SK-N-SH treated with all-trans-retinoic acid at 6 μM for 48 hours (cell line): Measurements from ENCODE around the gene DGKZ.

Source experiments
- ATAC-seq: fragments of 200-7000 bp; cut with Tn5 transposase; 3 replicates; pipeline ENCODE4 v1.9.1; 2020; ENCODE audit warnings: mild to moderate bottlenecking, moderate library complexity
- BACH2 ChIP-seq: fragments of 250-450 bp; sonication (Bioruptor Pico); IDR thresholded peaks from 2 replicates; pipeline ENCODE4 v1.9.0; 2021; ENCODE audit warnings: mild to moderate bottlenecking, borderline replicate concordance
- CREB5 ChIP-seq: fragments of 250-450 bp; sonication (Bioruptor Pico); IDR thresholded peaks from 2 replicates; pipeline ENCODE4 v1.5.1; 2020; ENCODE audit warnings: low read depth, mild to moderate bottlenecking, moderate library complexity
- CSDC2 ChIP-seq: fragments of 250-450 bp; sonication (Bioruptor Pico); IDR thresholded peaks from 2 replicates; pipeline ENCODE4 v1.5.0; 2020; ENCODE audit warnings: mild to moderate bottlenecking, moderate library complexity
- CSRNP3 ChIP-seq: fragments of 250-450 bp; sonication (Bioruptor Pico); IDR thresholded peaks from 2 replicates; pipeline ENCODE4 v1.5.1; 2021; ENCODE audit warnings: mild to moderate bottlenecking, moderate library complexity
- ESRRG ChIP-seq: fragments of 250-450 bp; sonication (Bioruptor Pico); IDR thresholded peaks from 2 replicates; pipeline ENCODE4 v1.6.1; 2021; ENCODE audit warnings: mild to moderate bottlenecking
- GLIS3 ChIP-seq: fragments of 250-450 bp; sonication (Bioruptor Pico); IDR thresholded peaks from 2 replicates; pipeline ENCODE4 v1.5.0; 2020; ENCODE audit warnings: mild to moderate bottlenecking, moderate library complexity
- ISL1 ChIP-seq: fragments of 250-450 bp; sonication (Bioruptor Pico); IDR thresholded peaks from 2 replicates; pipeline ENCODE4 v2.1.2; 2022; ENCODE audit warnings: mild to moderate bottlenecking, moderate library complexity
- OSR1 ChIP-seq: fragments of 250-450 bp; sonication (Bioruptor Pico); IDR thresholded peaks from 2 replicates; pipeline ENCODE4 v1.8.0; 2022; ENCODE audit warnings: moderate library complexity, mild to moderate bottlenecking, inconsistent platforms
- PATZ1 ChIP-seq: fragments of 250-450 bp; sonication (Bioruptor Pico); IDR thresholded peaks from 2 replicates; pipeline ENCODE4 v1.8.0; 2020; ENCODE audit warnings: mild to moderate bottlenecking, moderate library complexity, borderline replicate concordance
- POU6F1 ChIP-seq: fragments of 250-450 bp; sonication (Bioruptor Pico); IDR thresholded peaks from 2 replicates; pipeline ENCODE4 v1.8.0; 2021; ENCODE audit warnings: low read depth, mild to moderate bottlenecking, moderate library complexity, borderline replicate concordance
- PPARA ChIP-seq: fragments of 250-450 bp; sonication (Bioruptor Pico); IDR thresholded peaks from 2 replicates; pipeline ENCODE4 v1.5.0; 2020; ENCODE audit warnings: mild to moderate bottlenecking, borderline replicate concordance
- RARB ChIP-seq: fragments of 250-450 bp; sonication (Bioruptor Pico); IDR thresholded peaks from 2 replicates; pipeline ENCODE4 v1.8.0; 2021; ENCODE audit warnings: mild to moderate bottlenecking, moderate library complexity
- SNAI2 ChIP-seq: fragments of 250-450 bp; sonication (Bioruptor Pico); IDR thresholded peaks from 2 replicates; pipeline ENCODE4 v1.5.0; 2020; ENCODE audit warnings: mild to moderate bottlenecking, moderate library complexity
- TCF4 ChIP-seq: fragments of 250-450 bp; sonication (Bioruptor Pico); IDR thresholded peaks from 2 replicates; pipeline ENCODE4 v1.8.0; 2021; ENCODE audit warnings: mild to moderate bottlenecking, moderate library complexity, borderline replicate concordance
- TOX ChIP-seq: fragments of 250-450 bp; sonication (Bioruptor Pico); IDR thresholded peaks from 2 replicates; pipeline ENCODE4 v1.8.0; 2021; ENCODE audit warnings: mild to moderate bottlenecking, moderate library complexity, borderline replicate concordance
- TSHZ2 ChIP-seq: fragments of 250-450 bp; sonication (Bioruptor Pico); IDR thresholded peaks from 2 replicates; pipeline ENCODE4 v1.5.0; 2020; ENCODE audit warnings: mild to moderate bottlenecking, moderate library complexity
- ZC3H10 ChIP-seq: fragments of 250-450 bp; sonication (Bioruptor Pico); IDR thresholded peaks from 2 replicates; pipeline ENCODE4 v1.5.1; 2021; ENCODE audit warnings: mild to moderate bottlenecking, moderate library complexity
- ZFP3 ChIP-seq: fragments of 250-450 bp; sonication (Bioruptor Pico); IDR thresholded peaks from 2 replicates; pipeline ENCODE4 v1.5.0; 2020; ENCODE audit warnings: mild to moderate bottlenecking, moderate library complexity
- ZFP30 ChIP-seq: fragments of 450-650 bp; formaldehyde crosslinking; IDR thresholded peaks from 2 replicates; pipeline ENCODE4 v1.5.0; 2022; ENCODE audit warnings: mild to moderate bottlenecking, moderate library complexity
- ZNF565 ChIP-seq: fragments of 450-650 bp; formaldehyde crosslinking; conservative IDR thresholded peaks from 2 replicates; pipeline ENCODE4 v1.5.0; 2020; ENCODE audit warnings: low read depth, mild to moderate bottlenecking, moderate library complexity
- ZNF70 ChIP-seq: fragments of 450-650 bp; formaldehyde crosslinking; IDR thresholded peaks from 2 replicates; pipeline ENCODE4 v1.5.0; 2020; ENCODE audit warnings: mild to moderate bottlenecking, moderate library complexity
- ZNF8 ChIP-seq: fragments of 450-650 bp; formaldehyde crosslinking; IDR thresholded peaks from 2 replicates; pipeline ENCODE4 v1.5.0; 2020; ENCODE audit warnings: mild to moderate bottlenecking, moderate library complexity

DGKZ gene

GRCh38 chr11:46305295-46305694 is 42.0 kb upstream of the DGKZ start:
- TF ChIP-seq RARB (CRISPR knock-in tag) (no peak), POU6F1 (no peak), TSHZ2 (no peak), PPARA (no peak), ESRRG (no peak), PATZ1 (CRISPR knock-in tag) (no peak), TOX (CRISPR knock-in tag) (no peak), ISL1 (no peak), CSRNP3 (CRISPR knock-in tag) (no peak), OSR1 (CRISPR knock-in tag) (no peak), TCF4 (CRISPR knock-in tag) (no peak), BACH2 (CRISPR knock-in tag) (no peak), ZNF565 (CRISPR knock-in tag) (no peak), ZNF8 (no peak), GLIS3 (CRISPR knock-in tag) (no peak)
- no peak; the same call in 2 of the 3 replicates for ATAC-seq

GRCh38 chr11:46306296-46306853 is 40.9 kb upstream of the DGKZ start:
- peak; percentile 11; the same call in 1 of the 3 replicates for ATAC-seq
- TF ChIP-seq CREB5 (no peak), ZC3H10 (CRISPR knock-in tag) (no peak), TCF4 (CRISPR knock-in tag) (no peak), ISL1 (no peak), BACH2 (CRISPR knock-in tag) (no peak), SNAI2 (no peak), GLIS3 (CRISPR knock-in tag) (no peak), ZNF8 (no peak), ZFP30 (CRISPR knock-in tag) (no peak), PPARA (no peak), ZNF70 (CRISPR knock-in tag) (no peak), ZFP3 (CRISPR knock-in tag) (no peak), TOX (CRISPR knock-in tag) (no peak), TSHZ2 (no peak), CSDC2 (CRISPR knock-in tag) (no peak), RARB (CRISPR knock-in tag) (no peak), POU6F1 (no peak), OSR1 (CRISPR knock-in tag) (no peak), CSRNP3 (CRISPR knock-in tag) (no peak)
